ENCODE results near the gene LRP8.

- no peak for TF ChIP-seq POLR2A (IDR thresholded peaks at IDR 0.05; ENCODE audit: low read length)
- no peak for TF ChIP-seq GATA1 (IDR thresholded peaks at IDR 0.05; ENCODE audit: low read depth, low read length)
Observed at GRCh38 chr1:53207726-53208125, 120.1 kb downstream of the LRP8 start.
